ENCODE data around the gene VWA3A. TPM values are rescaled to one million over a fixed set of nuclear protein-coding genes. Genes with fewer than 3 reads are reported as not detected.

The VWA3A gene
- total RNA-seq, 1 donor from 2014 or later = 2.6 TPM

- H3K27ac ChIP-seq = peak overlapping the region; percentile 92
- intact Hi-C loops (cut with DNase I) = loop anchor here (5.0 to 10.0 kb wide), 2 partner anchors 85 to 187 kb away; partner anchors contain the start of gene PDZD9
- H3K9me3 ChIP-seq = no peaks in the 10 kb centered on the region
- DNase-seq (peak; percentile 68), ATAC-seq (no peak)
- peak overlapping the region; percentile 73 for H3K4me3 ChIP-seq
- no peaks in the 10 kb centered on the region for H3K27me3 ChIP-seq
- H3K36me3 ChIP-seq = no peaks in the 10 kb centered on the region
- peaks cover 28% of the 10 kb centered on the region for H3K4me1 ChIP-seq
- TF ChIP-seq, protein P1, sequence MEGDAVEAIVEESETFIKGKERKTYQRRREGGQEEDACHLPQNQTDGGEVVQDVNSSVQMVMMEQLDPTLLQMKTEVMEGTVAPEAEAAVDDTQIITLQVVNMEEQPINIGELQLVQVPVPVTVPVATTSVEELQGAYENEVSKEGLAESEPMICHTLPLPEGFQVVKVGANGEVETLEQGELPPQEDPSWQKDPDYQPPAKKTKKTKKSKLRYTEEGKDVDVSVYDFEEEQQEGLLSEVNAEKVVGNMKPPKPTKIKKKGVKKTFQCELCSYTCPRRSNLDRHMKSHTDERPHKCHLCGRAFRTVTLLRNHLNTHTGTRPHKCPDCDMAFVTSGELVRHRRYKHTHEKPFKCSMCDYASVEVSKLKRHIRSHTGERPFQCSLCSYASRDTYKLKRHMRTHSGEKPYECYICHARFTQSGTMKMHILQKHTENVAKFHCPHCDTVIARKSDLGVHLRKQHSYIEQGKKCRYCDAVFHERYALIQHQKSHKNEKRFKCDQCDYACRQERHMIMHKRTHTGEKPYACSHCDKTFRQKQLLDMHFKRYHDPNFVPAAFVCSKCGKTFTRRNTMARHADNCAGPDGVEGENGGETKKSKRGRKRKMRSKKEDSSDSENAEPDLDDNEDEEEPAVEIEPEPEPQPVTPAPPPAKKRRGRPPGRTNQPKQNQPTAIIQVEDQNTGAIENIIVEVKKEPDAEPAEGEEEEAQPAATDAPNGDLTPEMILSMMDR (IDR thresholded peaks at IDR 0.05) = no peak
Observed at GRCh38 chr16:22189473-22190080, 97.2 kb downstream of the VWA3A start.

GRCh38 chr16:22190081-22190775 lies 97.9 kb downstream of the VWA3A start:
- DNase-seq (peak; percentile 100), ATAC-seq (peak; percentile 84)
- H3K9me3 ChIP-seq = no peaks in the 10 kb centered on the region
- H3K4me1 ChIP-seq = peaks cover 34% of the 10 kb centered on the region
- TF ChIP-seq, protein P1 (IDR thresholded peaks at IDR 0.05) = no peak
- no peaks in the 10 kb centered on the region for H3K36me3 ChIP-seq
- peak overlapping the region; percentile 92 for H3K27ac ChIP-seq
- H3K4me3 ChIP-seq = peak overlapping the region; percentile 73
- H3K27me3 ChIP-seq = no peaks in the 10 kb centered on the region
- intact Hi-C loops (cut with DNase I) = no loop called here

GRCh38 chr16:22190776-22191531 lies 98.6 kb downstream of the VWA3A start:
- ATAC-seq (peak; percentile 83), DNase-seq (peak; percentile 100)
- H3K27me3 ChIP-seq = no peaks in the 10 kb centered on the region
- peaks cover 36% of the 10 kb centered on the region for H3K4me1 ChIP-seq
- intact Hi-C loops (cut with DNase I) = no loop called here
- no peaks in the 10 kb centered on the region for H3K9me3 ChIP-seq
- peak overlapping the region; percentile 73 for H3K4me3 ChIP-seq
- no peaks in the 10 kb centered on the region for H3K36me3 ChIP-seq
- peak overlapping the region; percentile 95 for H3K27ac ChIP-seq
- TF ChIP-seq, protein P1 (IDR thresholded peaks at IDR 0.05) = no peak

DNA sequence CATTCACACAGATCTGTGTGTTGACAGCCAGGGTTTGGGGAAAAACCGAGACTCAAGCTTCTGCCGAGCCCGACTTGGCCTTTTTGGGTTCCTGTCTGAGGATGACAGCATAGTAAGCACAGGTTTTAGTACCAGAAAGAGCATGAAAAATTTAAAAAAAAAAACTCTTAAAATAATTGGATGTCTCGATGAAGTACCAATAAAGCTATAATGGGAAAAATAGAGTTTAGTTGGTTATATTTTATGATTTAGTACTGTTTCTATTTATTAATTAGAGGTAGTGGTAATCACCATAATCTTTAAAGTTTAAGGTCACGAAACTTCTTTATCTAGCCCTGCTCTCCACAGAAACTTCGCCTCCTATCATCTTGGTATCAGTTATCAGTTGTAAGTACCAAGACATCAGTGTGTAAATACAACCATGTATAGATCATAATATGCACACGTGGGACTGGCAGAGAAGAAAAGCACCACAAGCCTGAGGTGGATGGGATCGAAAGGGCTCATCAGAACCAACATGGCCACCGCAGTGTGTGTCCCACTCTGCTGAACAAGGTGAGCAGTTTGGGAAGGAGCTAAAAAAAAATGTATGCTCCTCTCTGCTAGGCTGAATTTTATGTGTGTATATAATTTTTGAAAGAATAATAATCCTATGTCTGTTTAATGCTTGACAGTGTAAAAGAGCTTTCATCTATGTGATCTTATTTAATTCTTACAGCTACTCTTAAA lies 99.4 kb downstream of the VWA3A start:
- H3K27me3 ChIP-seq = no peaks in the 10 kb centered on the region
- H3K27ac ChIP-seq = peak overlapping the region; percentile 95
- H3K4me3 ChIP-seq = peak overlapping the region; percentile 55
- no peaks in the 10 kb centered on the region for H3K36me3 ChIP-seq
- ATAC-seq (no peak), DNase-seq (no peak)
- H3K4me1 ChIP-seq = peaks cover 36% of the 10 kb centered on the region
- intact Hi-C loops (cut with DNase I) = no loop called here
- no peaks in the 10 kb centered on the region for H3K9me3 ChIP-seq
- TF ChIP-seq, protein P1 (IDR thresholded peaks at IDR 0.05) = no peak
